ENCODE data around the gene RPS19. TPM values are rescaled to one million over a fixed set of nuclear protein-coding genes. Genes with fewer than 3 reads are reported as not detected.
"Not testable (repeated sequence)": the region's sequence is repeated elsewhere in the genome, so short reads cannot be mapped to it uniquely, and the experiment has no call there.

The RPS19 gene
- polyA plus RNA-seq, 4 donors: 2,031 to 3,349 (median 2,770) TPM

GRCh38 chr19:41869374-41869955 is 9.4 kb downstream of the RPS19 start:
- Histone ChIP-seq H3K27me3 (ENCODE audit: control insufficient read depth in 3 of 3, insufficient read depth in 3 of 3, low read length in 3 of 3) (no peaks in the 10 kb centered on the region), H3K4me3 (ENCODE audit: low read depth in 1 of 3, low read length in 3 of 3) (no peak overlapping the region), H3K4me1 (ENCODE audit: control insufficient read depth in 3 of 3, insufficient read depth in 2 of 3, low read depth in 1 of 3, low read length in 2 of 3) (peaks cover 5 to 36% (median 9%) of the 10 kb centered on the region in 3 donors), H3K36me3 (ENCODE audit: control insufficient read depth in 3 of 3, insufficient read depth in 2 of 3, low read depth in 1 of 3, low read length in 3 of 3) (peaks cover 4 to 83% (median 20%) of the 10 kb centered on the region in 3 donors), H3K9me3 (ENCODE audit: control insufficient read depth in 2 of 2, insufficient read depth in 1 of 2, low read depth in 1 of 2, low read length in 1 of 2) (no peaks in the 10 kb centered on the region), H3K27ac (ENCODE audit: low read depth in 1 of 3, low read length in 2 of 3) (peak overlapping the region; percentile 18 to 89 (median 43))
- FAIRE-seq (no peak), DNase-seq (peak in 1 of 2 donors; percentile 41)
- 28 to 61% (median 39%) methylated on average over 13 of the region's 13 CpGs for WGBS, 3 donors

GRCh38 chr19:41870401-41870873 is 10.4 kb downstream of the RPS19 start:
- Histone ChIP-seq H3K4me3 (ENCODE audit: low read depth in 1 of 3, low read length in 3 of 3) (no peak overlapping the region), H3K36me3 (ENCODE audit: control insufficient read depth in 3 of 3, insufficient read depth in 2 of 3, low read depth in 1 of 3, low read length in 3 of 3) (peaks cover 2 to 73% (median 20%) of the 10 kb centered on the region in 3 donors), H3K27me3 (ENCODE audit: control insufficient read depth in 3 of 3, insufficient read depth in 3 of 3, low read length in 3 of 3) (no peaks in the 10 kb centered on the region), H3K9me3 (ENCODE audit: control insufficient read depth in 2 of 2, insufficient read depth in 1 of 2, low read depth in 1 of 2, low read length in 1 of 2) (no peaks in the 10 kb centered on the region), H3K27ac (ENCODE audit: low read depth in 1 of 3, low read length in 2 of 3) (peak overlapping the region; percentile 63 to 89 (median 76)), H3K4me1 (ENCODE audit: control insufficient read depth in 3 of 3, insufficient read depth in 2 of 3, low read depth in 1 of 3, low read length in 2 of 3) (peaks cover 5 to 36% (median 9%) of the 10 kb centered on the region in 3 donors)
- DNase-seq (peak; percentile 74 to 81), FAIRE-seq (no peak)
- 19 to 43% (median 32%) methylated on average over 3 of the region's 3 CpGs for WGBS, 3 donors

GRCh38 chr19:41871573-41872383 is 11.7 kb downstream of the RPS19 start:
- Histone ChIP-seq H3K27me3 (ENCODE audit: control insufficient read depth in 3 of 3, insufficient read depth in 3 of 3, low read length in 3 of 3) (no peaks in the 10 kb centered on the region), H3K4me1 (ENCODE audit: control insufficient read depth in 3 of 3, insufficient read depth in 2 of 3, low read depth in 1 of 3, low read length in 2 of 3) (peaks cover 5 to 34% (median 9%) of the 10 kb centered on the region in 3 donors), H3K27ac (ENCODE audit: low read depth in 1 of 3, low read length in 2 of 3) (peak overlapping the region in 2 of 3 donors; percentile 30 to 53), H3K4me3 (ENCODE audit: low read depth in 1 of 3, low read length in 3 of 3) (no peak overlapping the region), H3K9me3 (ENCODE audit: control insufficient read depth in 2 of 2, insufficient read depth in 1 of 2, low read depth in 1 of 2, low read length in 1 of 2) (no peaks in the 10 kb centered on the region), H3K36me3 (ENCODE audit: control insufficient read depth in 3 of 3, insufficient read depth in 2 of 3, low read depth in 1 of 3, low read length in 3 of 3) (peaks cover 2 to 64% (median 17%) of the 10 kb centered on the region in 3 donors)
- 52 to 65% (median 55%) methylated on average over 16 of the region's 16 CpGs for WGBS, 3 donors
- DNase-seq (peak; percentile 15 to 67), FAIRE-seq (no peak)

GRCh38 chr19:41872384-41872774 is 12.3 kb downstream of the RPS19 start:
- Histone ChIP-seq H3K27ac (ENCODE audit: low read depth in 1 of 3, low read length in 2 of 3) (peak overlapping the region in 2 of 3 donors; percentile 30 to 53), H3K9me3 (ENCODE audit: control insufficient read depth in 2 of 2, insufficient read depth in 1 of 2, low read depth in 1 of 2, low read length in 1 of 2) (no peaks in the 10 kb centered on the region), H3K36me3 (ENCODE audit: control insufficient read depth in 3 of 3, insufficient read depth in 2 of 3, low read depth in 1 of 3, low read length in 3 of 3) (peaks cover 2 to 58% (median 17%) of the 10 kb centered on the region in 3 donors), H3K27me3 (ENCODE audit: control insufficient read depth in 3 of 3, insufficient read depth in 3 of 3, low read length in 3 of 3) (no peaks in the 10 kb centered on the region), H3K4me1 (ENCODE audit: control insufficient read depth in 3 of 3, insufficient read depth in 2 of 3, low read depth in 1 of 3, low read length in 2 of 3) (peaks cover 5 to 32% (median 9%) of the 10 kb centered on the region in 3 donors), H3K4me3 (ENCODE audit: low read depth in 1 of 3, low read length in 3 of 3) (no peak overlapping the region)
- FAIRE-seq: no peak
- no peak for DNase-seq
- 82 to 87% (median 83%) methylated on average over 12 of the region's 12 CpGs for WGBS, 3 donors

GRCh38 chr19:41872775-41873647 is 13.0 kb downstream of the RPS19 start:
- Histone ChIP-seq H3K4me1 (ENCODE audit: control insufficient read depth in 3 of 3, insufficient read depth in 2 of 3, low read depth in 1 of 3, low read length in 2 of 3) (peaks cover 5 to 26% (median 7%) of the 10 kb centered on the region in 3 donors), H3K4me3 (ENCODE audit: low read depth in 1 of 3, low read length in 3 of 3) (no peak overlapping the region), H3K27ac (ENCODE audit: low read depth in 1 of 3, low read length in 2 of 3) (peak overlapping the region in 1 of 3 donors; percentile 45), H3K27me3 (ENCODE audit: control insufficient read depth in 3 of 3, insufficient read depth in 3 of 3, low read length in 3 of 3) (peaks cover 0 to under 1% (median 0%) of the 10 kb centered on the region in 3 donors), H3K36me3 (ENCODE audit: control insufficient read depth in 3 of 3, insufficient read depth in 2 of 3, low read depth in 1 of 3, low read length in 3 of 3) (peaks cover 2 to 52% (median 17%) of the 10 kb centered on the region in 3 donors), H3K9me3 (ENCODE audit: control insufficient read depth in 2 of 2, insufficient read depth in 1 of 2, low read depth in 1 of 2, low read length in 1 of 2) (no peaks in the 10 kb centered on the region)
- DNase-seq: peak; percentile 85 to 86
- FAIRE-seq: no peak
- WGBS, 3 donors: 37 to 45% (median 39%) methylated on average over 18 of the region's 18 CpGs

- Histone ChIP-seq H3K36me3 (ENCODE audit: control insufficient read depth in 3 of 3, insufficient read depth in 2 of 3, low read depth in 1 of 3, low read length in 3 of 3) (peaks cover 0 to 23% (median 3%) of the 10 kb centered on the region in 3 donors), H3K27ac (ENCODE audit: low read depth in 1 of 3, low read length in 2 of 3) (peak overlapping the region in 1 of 3 donors; percentile 90)
- H3K4me3 ChIP-seq (ENCODE audit: low read depth in 1 of 3, low read length in 3 of 3); H3K4me1 ChIP-seq (ENCODE audit: control insufficient read depth in 3 of 3, insufficient read depth in 2 of 3, low read depth in 1 of 3, low read length in 2 of 3); H3K9me3 ChIP-seq (ENCODE audit: control insufficient read depth in 2 of 2, insufficient read depth in 1 of 2, low read depth in 1 of 2, low read length in 1 of 2); DNase-seq; FAIRE-seq; H3K27me3 ChIP-seq (ENCODE audit: control insufficient read depth in 3 of 3, insufficient read depth in 3 of 3, low read length in 3 of 3): not testable (repeated sequence)
- WGBS, 3 donors: 69 to 79% (median 74%) methylated on average over 3 of the region's 3 CpGs
Measured at GRCh38 chr19:41875973-41876372, 15.9 kb downstream of the RPS19 start.

GRCh38 chr19:41876847-41877832 is 17.1 kb downstream of the RPS19 start, which contains the start of gene CD79A:
TSS of gene CD79A (plus strand) at chr19:41877279. CDS start at chr19:41877305, 26 bp downstream.
- Histone ChIP-seq H3K27ac (ENCODE audit: low read depth in 1 of 3, low read length in 2 of 3) (peak within 1 kb of the TSS in 2 of 3 donors; percentile 56 to 90), H3K4me3 (ENCODE audit: low read depth in 1 of 3, low read length in 3 of 3) (no peak within 1 kb of the TSS), H3K4me1 (ENCODE audit: control insufficient read depth in 3 of 3, insufficient read depth in 2 of 3, low read depth in 1 of 3, low read length in 2 of 3) (no peaks in the 10 kb centered on the region), H3K9me3 (ENCODE audit: control insufficient read depth in 2 of 2, insufficient read depth in 1 of 2, low read depth in 1 of 2, low read length in 1 of 2) (no peaks in the 10 kb centered on the region), H3K27me3 (ENCODE audit: control insufficient read depth in 3 of 3, insufficient read depth in 3 of 3, low read length in 3 of 3) (peaks cover 0 to 5% (median 0%) of the 10 kb centered on the region in 3 donors), H3K36me3 (ENCODE audit: control insufficient read depth in 3 of 3, insufficient read depth in 2 of 3, low read depth in 1 of 3, low read length in 3 of 3) (peaks cover 0 to 11% (median 0%) of the 10 kb centered on the region in 3 donors)
- WGBS, 3 donors: 60 to 81% (median 74%) methylated on average over 8 to 9 of the region's 9 CpGs
- FAIRE-seq (no peak), DNase-seq (no peak)
